ENCODE data around the gene ARID1B. TPM values are rescaled to one million over a fixed set of nuclear protein-coding genes. Genes with fewer than 3 reads are reported as not detected.

ARID1B gene
- total and polyA plus RNA-seq, 7 experiments from 2014 or later: 17.5 to 164 (median 139) TPM

DNA sequence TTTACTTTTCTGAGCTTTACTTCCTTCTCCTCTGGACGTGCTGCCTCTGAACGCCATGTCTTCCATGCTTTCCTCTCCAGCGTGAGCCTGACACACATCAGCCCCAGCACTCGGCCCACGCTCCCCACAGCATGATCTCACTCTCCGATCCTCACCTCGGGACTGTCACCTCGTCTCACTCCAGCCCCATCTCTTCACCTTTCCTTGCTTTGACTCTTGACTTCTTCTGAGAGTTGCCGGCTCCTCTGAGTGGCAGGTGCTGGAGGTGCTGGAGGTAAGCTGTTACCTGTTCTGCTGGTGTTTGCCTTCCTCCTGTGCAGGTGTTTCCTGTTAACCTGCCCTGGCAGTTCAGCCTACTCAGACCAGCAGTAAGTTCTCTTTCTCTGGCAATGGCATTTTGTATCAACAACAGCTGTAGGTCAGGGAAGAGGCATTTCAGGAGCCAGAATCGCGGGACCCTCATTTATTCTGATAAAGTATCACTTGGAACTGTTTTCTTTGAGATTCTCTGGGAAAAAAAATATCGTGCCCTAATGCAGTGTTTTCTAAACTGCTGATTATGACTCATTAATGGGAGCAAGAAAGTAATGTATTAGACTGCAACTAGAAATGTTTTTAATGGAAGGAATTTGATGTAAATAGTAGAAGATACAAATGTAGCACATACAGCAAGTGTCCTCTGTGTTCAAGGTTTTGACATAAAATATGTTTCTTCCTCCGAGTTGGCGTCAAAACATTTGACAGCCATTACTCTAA, 106.5 kb downstream of the ARID1B start:
- intact Hi-C loops (cut with micrococcal nuclease): loop anchor here in 1 of 2 donors (5.0 kb wide), 1 partner anchor 196 kb away; no protein-coding TSS in a partner anchor
- no peaks in the 10 kb centered on the region for H3K27me3 Mint-ChIP-seq
- H3K4me3 ChIP-seq (ENCODE audit: low read length): no peak overlapping the region
- DNase-seq: peak in 5 of 9 donors; percentile 19 to 28 (median 22)
- H3K27ac ChIP-seq (ENCODE audit: low read depth, low read length): no peak overlapping the region
- ChIA-PET POLR2A (interaction anchor here (0.5 to 0.8 kb wide), 2 partner anchors 96 to 103 kb away, joined by 3 to 4 read pairs; no protein-coding TSS in a partner anchor), CTCF (interaction anchor here (0.8 kb wide), 1 partner anchor 145 kb away, joined by 4 read pairs; no protein-coding TSS in a partner anchor)
- H3K36me3 Mint-ChIP-seq: peaks cover 0 to 9% (median 4%) of the 10 kb centered on the region in 5 donors
- H3K36me3 ChIP-seq (ENCODE audit: control insufficient read depth in 2 of 3, insufficient read depth in 3 of 3, low read length in 3 of 3): no peaks in the 10 kb centered on the region
- H3K9me3 ChIP-seq (ENCODE audit: control insufficient read depth in 2 of 3, low read length in 3 of 3): no peaks in the 10 kb centered on the region
- peak; percentile 44 for ATAC-seq
- H3K4me1 Mint-ChIP-seq: peaks cover 27 to 98% (median 91%) of the 10 kb centered on the region in 7 donors
- H3K4me1 ChIP-seq (ENCODE audit: control insufficient read depth in 2 of 2, insufficient read depth in 2 of 2, low read length in 2 of 2): peaks cover 14 to 34% of the 10 kb centered on the region in 2 donors
- peak overlapping the region in 8 of 9 donors; percentile 2 to 59 (median 26) for H3K27ac Mint-ChIP-seq
- no peaks in the 10 kb centered on the region for H3K27me3 ChIP-seq (ENCODE audit: control insufficient read depth in 2 of 2, insufficient read depth in 2 of 2, low read length in 2 of 2)
- peak overlapping the region in 9 of 10 donors; percentile 25 to 73 (median 65) for H3K4me3 Mint-ChIP-seq
- H3K9me3 Mint-ChIP-seq: no peaks in the 10 kb centered on the region

GRCh38 chr6:156884306-156884705, 107.1 kb downstream of the ARID1B start:
- POLR2A ChIA-PET: interaction anchor here (0.8 kb wide), 1 partner anchor 104 kb away, joined by 4 read pairs; no protein-coding TSS in a partner anchor

DNA sequence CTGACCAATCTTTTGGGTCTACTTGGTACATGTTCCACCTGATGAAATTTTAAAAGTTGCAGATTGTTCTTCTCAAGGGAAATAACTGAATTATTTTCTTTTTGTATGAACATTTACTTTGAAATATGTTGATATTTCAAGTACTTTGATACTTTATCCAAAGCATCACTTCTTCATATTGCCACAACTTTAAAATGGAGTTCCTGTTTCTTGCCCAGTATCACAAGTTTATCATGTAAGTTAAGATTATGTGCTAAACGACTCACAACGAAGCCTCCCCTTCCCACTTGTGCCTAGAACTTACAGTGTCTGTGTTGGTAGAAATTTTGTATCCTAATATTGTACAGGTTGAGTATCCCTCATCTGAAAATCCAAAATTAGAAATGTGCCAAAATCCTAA, 108.4 kb downstream of the ARID1B start:
- no peaks in the 10 kb centered on the region for H3K9me3 Mint-ChIP-seq
- peaks cover 14 to 41% of the 10 kb centered on the region in 2 donors for H3K4me1 ChIP-seq (ENCODE audit: control insufficient read depth in 2 of 2, insufficient read depth in 2 of 2, low read length in 2 of 2)
- no peaks in the 10 kb centered on the region for H3K36me3 ChIP-seq (ENCODE audit: control insufficient read depth in 2 of 3, insufficient read depth in 3 of 3, low read length in 3 of 3)
- H3K27ac ChIP-seq (ENCODE audit: low read depth, low read length): no peak overlapping the region
- H3K4me3 Mint-ChIP-seq: no peak overlapping the region
- H3K4me3 ChIP-seq (ENCODE audit: low read length): no peak overlapping the region
- H3K4me1 Mint-ChIP-seq: peaks cover 27 to 96% (median 87%) of the 10 kb centered on the region in 7 donors
- ChIA-PET CTCF (interaction anchor here (1.2 kb wide), 1 partner anchor 10 kb away, joined by 3 read pairs; no protein-coding TSS in a partner anchor), POLR2A (no interaction called here)
- H3K9me3 ChIP-seq (ENCODE audit: control insufficient read depth in 2 of 3, low read length in 3 of 3): no peaks in the 10 kb centered on the region
- peaks cover 0 to 9% (median 4%) of the 10 kb centered on the region in 5 donors for H3K36me3 Mint-ChIP-seq
- peak overlapping the region in 1 of 9 donors; percentile 9 for H3K27ac Mint-ChIP-seq
- DNase-seq: no peak
- no peaks in the 10 kb centered on the region for H3K27me3 Mint-ChIP-seq
- H3K27me3 ChIP-seq (ENCODE audit: control insufficient read depth in 2 of 2, insufficient read depth in 2 of 2, low read length in 2 of 2): no peaks in the 10 kb centered on the region
- intact Hi-C loops (cut with micrococcal nuclease): no loop called here
- ATAC-seq: no peak

More at GRCh38 chr6:156884306-156884705, 107.1 kb downstream of the ARID1B start:
- Histone ChIP-seq H3K27ac (ENCODE audit: low read depth, low read length) (no peak overlapping the region), H3K9me3 (ENCODE audit: control insufficient read depth in 2 of 3, low read length in 3 of 3) (no peaks in the 10 kb centered on the region), H3K4me3 (ENCODE audit: low read length) (no peak overlapping the region), H3K4me1 (ENCODE audit: control insufficient read depth in 2 of 2, insufficient read depth in 2 of 2, low read length in 2 of 2) (peaks cover 14 to 37% of the 10 kb centered on the region in 2 donors), H3K27me3 (ENCODE audit: control insufficient read depth in 2 of 2, insufficient read depth in 2 of 2, low read length in 2 of 2) (no peaks in the 10 kb centered on the region), H3K36me3 (ENCODE audit: control insufficient read depth in 2 of 3, insufficient read depth in 3 of 3, low read length in 3 of 3) (no peaks in the 10 kb centered on the region)
- Mint-ChIP-seq H3K27ac (peak overlapping the region in 1 of 9 donors; percentile 38), H3K4me3 (peak overlapping the region in 1 of 10 donors; percentile 71), H3K9me3 (no peaks in the 10 kb centered on the region), H3K4me1 (peaks cover 27 to 96% (median 89%) of the 10 kb centered on the region in 7 donors), H3K27me3 (no peaks in the 10 kb centered on the region), H3K36me3 (peaks cover 0 to 9% (median 4%) of the 10 kb centered on the region in 5 donors)
- DNase-seq (no peak), ATAC-seq (no peak)
- intact Hi-C loops (cut with micrococcal nuclease): loop anchor here in 1 of 2 donors (5.0 kb wide), 1 partner anchor 197 kb away; no protein-coding TSS in a partner anchor
- CTCF ChIA-PET: interaction anchor here (1.2 kb wide), 1 partner anchor 9 kb away, joined by 3 read pairs; no protein-coding TSS in a partner anchor

DNA sequence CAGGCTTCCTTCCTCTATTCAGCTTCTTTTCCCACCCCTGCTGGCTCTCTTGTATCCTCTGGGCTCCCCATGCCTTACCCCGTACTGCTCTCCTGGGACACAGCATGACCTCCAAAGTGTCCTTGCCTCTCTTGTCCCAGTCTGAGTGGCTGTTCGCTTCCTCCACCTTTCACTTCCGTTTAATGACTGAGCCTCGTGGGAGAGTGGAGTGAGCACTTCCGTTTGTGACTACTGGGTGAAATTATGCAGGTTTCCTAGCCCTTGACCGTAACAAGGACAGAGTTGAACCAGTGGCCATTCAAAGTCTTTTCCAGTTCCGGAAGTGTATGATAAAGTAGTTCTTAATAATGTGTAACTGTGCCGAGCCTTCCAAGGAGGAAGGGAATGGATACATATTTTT, 109.2 kb downstream of the ARID1B start:
- peaks cover 14 to 41% of the 10 kb centered on the region in 2 donors for H3K4me1 ChIP-seq (ENCODE audit: control insufficient read depth in 2 of 2, insufficient read depth in 2 of 2, low read length in 2 of 2)
- no peaks in the 10 kb centered on the region for H3K27me3 ChIP-seq (ENCODE audit: control insufficient read depth in 2 of 2, insufficient read depth in 2 of 2, low read length in 2 of 2)
- H3K27ac ChIP-seq (ENCODE audit: low read depth, low read length): no peak overlapping the region
- no peak for DNase-seq
- Mint-ChIP-seq H3K27me3 (no peaks in the 10 kb centered on the region), H3K27ac (peak overlapping the region in 2 of 9 donors; percentile 8 to 11), H3K9me3 (no peaks in the 10 kb centered on the region), H3K4me3 (peak overlapping the region in 8 of 10 donors; percentile 3 to 53 (median 32)), H3K4me1 (peaks cover 27 to 96% (median 88%) of the 10 kb centered on the region in 7 donors), H3K36me3 (peaks cover 0 to 9% (median 4%) of the 10 kb centered on the region in 5 donors)
- H3K9me3 ChIP-seq (ENCODE audit: control insufficient read depth in 2 of 3, low read length in 3 of 3): no peaks in the 10 kb centered on the region
- H3K4me3 ChIP-seq (ENCODE audit: low read length): no peak overlapping the region
- CTCF ChIA-PET: no interaction called here
- no peak for ATAC-seq
- POLR2A ChIA-PET: no interaction called here
- no peaks in the 10 kb centered on the region for H3K36me3 ChIP-seq (ENCODE audit: control insufficient read depth in 2 of 3, insufficient read depth in 3 of 3, low read length in 3 of 3)
- intact Hi-C loops (cut with micrococcal nuclease): no loop called here

- peaks cover 0 to 2% (median 0%) of the 10 kb centered on the region in 11 donors for H3K9me3 Mint-ChIP-seq
- DNase-seq (no peak), ATAC-seq (no peak)
- no peak overlapping the region for H3K27ac ChIP-seq (ENCODE audit: low read depth, low read length)
- ChIA-PET CTCF (no interaction called here), POLR2A (no interaction called here)
- no peaks in the 10 kb centered on the region for H3K27me3 ChIP-seq (ENCODE audit: control insufficient read depth in 2 of 2, insufficient read depth in 2 of 2, low read length in 2 of 2)
- intact Hi-C loops (cut with micrococcal nuclease): no loop called here
- H3K27ac Mint-ChIP-seq: peak overlapping the region in 2 of 9 donors; percentile 24 to 36
- H3K4me1 ChIP-seq (ENCODE audit: control insufficient read depth in 2 of 2, insufficient read depth in 2 of 2, low read length in 2 of 2): peaks cover 9 to 32% of the 10 kb centered on the region in 2 donors
- H3K4me3 ChIP-seq (ENCODE audit: low read length): no peak overlapping the region
- H3K36me3 Mint-ChIP-seq: peaks cover 0 to 9% (median 4%) of the 10 kb centered on the region in 5 donors
- peaks cover 19 to 91% (median 83%) of the 10 kb centered on the region in 7 donors for H3K4me1 Mint-ChIP-seq
- peak overlapping the region in 2 of 10 donors; percentile 19 to 30 for H3K4me3 Mint-ChIP-seq
- no peaks in the 10 kb centered on the region for H3K27me3 Mint-ChIP-seq
- H3K9me3 ChIP-seq (ENCODE audit: control insufficient read depth in 2 of 3, low read length in 3 of 3): no peaks in the 10 kb centered on the region
- H3K36me3 ChIP-seq (ENCODE audit: control insufficient read depth in 2 of 3, insufficient read depth in 3 of 3, low read length in 3 of 3): no peaks in the 10 kb centered on the region
Measured at GRCh38 chr6:156887623-156888269, 110.6 kb downstream of the ARID1B start.

DNA sequence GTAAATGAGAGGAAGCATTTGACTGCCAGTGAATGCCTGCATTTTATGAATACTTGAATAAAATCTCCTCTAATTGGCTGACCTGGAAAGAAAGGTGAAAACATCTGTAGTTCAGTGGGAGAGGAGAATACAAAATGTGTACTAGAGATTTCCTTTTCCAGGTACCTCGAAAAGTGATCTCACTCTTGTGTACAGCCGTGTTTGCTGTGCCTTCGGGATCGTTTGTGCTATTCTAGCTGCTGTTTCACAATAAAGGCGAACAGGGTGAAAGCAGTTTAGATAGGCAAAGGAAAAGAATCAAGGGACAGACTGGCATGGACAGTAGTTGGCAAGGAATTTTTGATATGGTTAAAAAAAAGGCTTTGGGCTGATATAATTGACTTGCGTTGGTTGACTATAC, 112.3 kb downstream of the ARID1B start:
- peaks cover 6 to 20% of the 10 kb centered on the region in 2 donors for H3K4me1 ChIP-seq (ENCODE audit: control insufficient read depth in 2 of 2, insufficient read depth in 2 of 2, low read length in 2 of 2)
- no peaks in the 10 kb centered on the region for H3K27me3 ChIP-seq (ENCODE audit: control insufficient read depth in 2 of 2, insufficient read depth in 2 of 2, low read length in 2 of 2)
- intact Hi-C loops (cut with micrococcal nuclease): no loop called here
- H3K9me3 ChIP-seq (ENCODE audit: control insufficient read depth in 2 of 3, low read length in 3 of 3): no peaks in the 10 kb centered on the region
- POLR2A ChIA-PET: interaction anchor here (0.7 to 1.8 kb wide), 2 partner anchors 110 to 422 kb away, joined by 3 to 5 read pairs; no protein-coding TSS in a partner anchor
- Mint-ChIP-seq H3K27ac (no peak overlapping the region), H3K9me3 (peaks cover 0 to 2% (median 0%) of the 10 kb centered on the region in 11 donors), H3K4me1 (peaks cover 8 to 89% (median 81%) of the 10 kb centered on the region in 7 donors), H3K27me3 (no peaks in the 10 kb centered on the region), H3K36me3 (peaks cover 0 to 9% (median 5%) of the 10 kb centered on the region in 5 donors), H3K4me3 (no peak overlapping the region)
- H3K36me3 ChIP-seq (ENCODE audit: control insufficient read depth in 2 of 3, insufficient read depth in 3 of 3, low read length in 3 of 3): no peaks in the 10 kb centered on the region
- no peak overlapping the region for H3K27ac ChIP-seq (ENCODE audit: low read depth, low read length)
- CTCF ChIA-PET: interaction anchor here (0.7 kb wide), 1 partner anchor 129 kb away, joined by 3 read pairs; no protein-coding TSS in a partner anchor
- ATAC-seq: no peak
- H3K4me3 ChIP-seq (ENCODE audit: low read length): no peak overlapping the region
- DNase-seq: no peak

Data from naive thymus-derived CD4-positive, alpha-beta T cell (primary cell).